HUDEP-2 (cell line): ENCODE data around the gene DAB2IP.

Experiments used
- DNase-seq, 76 experiments: peaks; one replicate each; lab custom pipeline; 2025; ENCODE audit not compliant: unreplicated experiment in 76 of 76; lab: John Stamatoyannopoulos, UW

The DAB2IP gene

DNA sequence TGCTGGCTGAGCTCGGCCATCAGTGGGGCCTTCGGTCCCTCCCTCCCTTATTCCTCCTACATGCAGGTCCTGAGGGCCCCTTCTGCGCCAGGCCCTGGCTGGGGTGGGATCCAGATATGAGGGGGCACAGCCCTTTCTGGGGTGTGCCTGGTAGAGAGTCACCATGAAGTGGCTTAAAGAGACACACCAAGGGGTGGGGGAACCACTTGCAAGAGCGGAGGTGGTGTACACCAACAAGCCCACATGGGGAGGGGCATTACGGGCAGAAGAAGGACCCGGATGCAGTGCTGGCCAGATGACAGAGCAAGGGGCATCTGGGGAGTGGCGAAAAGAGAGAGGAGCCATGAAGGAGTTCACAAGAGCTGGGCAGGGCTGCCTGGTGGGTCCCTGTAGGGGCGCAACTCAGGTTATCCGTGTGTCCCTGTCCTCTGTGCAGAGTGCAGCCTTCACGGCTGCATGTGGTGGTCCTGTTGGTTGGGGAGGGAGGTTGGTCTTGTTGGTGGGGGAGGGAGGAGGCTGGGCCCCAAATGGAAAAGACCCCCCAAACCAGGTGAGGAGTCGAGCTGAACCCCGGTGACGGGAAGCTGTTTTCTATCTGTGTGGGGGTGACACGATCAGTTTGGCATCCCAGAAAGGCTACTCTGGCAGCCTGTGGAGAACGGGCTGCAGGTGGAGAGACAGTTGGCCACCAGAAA is 158.1 kb downstream of the DAB2IP start:
- no peak for DNase-seq

DNA sequence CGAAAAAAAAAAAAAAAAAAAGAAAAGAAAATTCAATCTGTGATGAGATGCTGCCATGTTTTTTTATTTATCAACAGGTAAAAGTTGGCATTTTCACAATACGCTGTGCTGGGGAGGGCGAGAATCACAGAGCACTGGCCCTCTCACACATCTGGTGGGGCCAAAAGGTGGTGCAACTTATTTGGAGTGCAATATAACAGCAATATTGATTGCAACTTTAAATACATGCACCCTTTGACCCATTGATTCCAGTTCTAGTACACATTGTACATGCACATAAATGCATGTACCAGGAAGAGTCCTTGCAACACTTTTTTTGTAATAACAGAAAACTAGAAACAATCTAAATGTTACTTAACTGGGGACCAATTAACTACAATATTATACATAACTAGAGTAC is 159.1 kb downstream of the DAB2IP start:
- DNase-seq, result no peak

DNA sequence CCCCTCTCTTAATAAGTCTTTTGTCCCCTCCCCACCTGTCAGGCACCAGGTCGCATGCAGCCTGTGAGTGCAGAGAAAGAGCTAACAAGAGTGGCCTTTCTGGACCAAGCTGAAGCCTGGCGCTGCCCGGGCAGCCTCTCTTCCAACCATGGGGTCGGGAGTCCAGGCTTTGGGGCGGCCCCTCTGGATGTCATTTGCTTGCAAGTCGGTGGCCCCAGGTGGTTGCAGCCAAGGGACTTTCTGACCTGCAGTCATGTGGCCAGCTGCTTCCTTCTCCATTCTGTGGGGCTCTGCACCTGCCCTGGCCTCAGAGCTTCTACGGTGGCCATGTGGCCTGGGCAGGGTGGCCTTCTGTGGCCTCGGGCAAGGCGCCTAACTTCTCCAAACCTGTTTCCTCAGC is 159.7 kb downstream of the DAB2IP start:
- DNase-seq, result no peak

DNA sequence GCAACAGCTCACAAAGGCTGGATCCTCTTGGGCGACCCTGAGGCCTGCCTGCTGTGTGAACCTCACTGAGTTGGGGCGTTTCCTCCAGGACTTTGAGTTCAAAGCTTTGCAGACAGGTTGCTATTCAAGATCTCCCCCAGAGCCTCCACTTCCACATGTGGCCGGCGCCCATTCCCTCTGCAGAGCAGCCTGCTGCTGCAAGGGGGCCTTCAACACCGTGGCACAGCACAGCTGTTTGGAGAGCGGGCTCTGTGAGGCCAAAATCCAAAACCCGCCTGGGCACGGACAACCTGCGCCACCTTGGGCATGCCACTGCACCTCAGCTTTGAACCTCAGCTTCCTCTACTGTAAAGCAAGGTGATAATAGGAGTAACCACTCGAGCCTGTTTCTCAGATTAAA is 160.3 kb downstream of the DAB2IP start:
- DNase-seq, result no peak

DNA sequence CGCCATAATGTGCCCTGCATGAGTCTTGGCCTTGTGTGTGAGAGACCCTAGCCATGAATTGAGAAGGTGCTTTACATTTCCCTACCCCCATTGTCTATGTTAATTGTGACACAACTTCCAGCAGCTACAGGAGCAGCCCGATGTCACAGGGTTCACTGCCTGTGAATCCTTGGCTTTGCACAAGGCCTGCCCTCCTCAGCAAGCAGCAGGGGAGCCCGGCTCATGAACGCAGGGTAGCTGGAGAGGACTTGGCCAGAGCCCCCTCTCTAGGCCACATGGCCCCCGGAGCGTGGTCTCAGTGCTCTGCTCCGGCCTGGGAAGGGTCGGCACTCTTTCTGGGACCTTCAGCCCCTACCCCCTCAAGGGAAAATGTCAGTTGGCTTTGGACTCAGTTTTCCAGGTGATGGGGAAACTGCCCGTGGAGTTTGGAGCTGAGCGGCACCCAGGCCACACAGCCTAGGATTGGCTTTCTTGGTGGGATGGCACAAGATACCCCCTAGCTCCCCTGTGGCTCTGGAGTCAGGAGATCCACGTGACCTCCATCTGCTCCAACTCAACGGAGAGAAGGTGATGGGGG is 160.8 kb downstream of the DAB2IP start:
- no peak for DNase-seq

DNA sequence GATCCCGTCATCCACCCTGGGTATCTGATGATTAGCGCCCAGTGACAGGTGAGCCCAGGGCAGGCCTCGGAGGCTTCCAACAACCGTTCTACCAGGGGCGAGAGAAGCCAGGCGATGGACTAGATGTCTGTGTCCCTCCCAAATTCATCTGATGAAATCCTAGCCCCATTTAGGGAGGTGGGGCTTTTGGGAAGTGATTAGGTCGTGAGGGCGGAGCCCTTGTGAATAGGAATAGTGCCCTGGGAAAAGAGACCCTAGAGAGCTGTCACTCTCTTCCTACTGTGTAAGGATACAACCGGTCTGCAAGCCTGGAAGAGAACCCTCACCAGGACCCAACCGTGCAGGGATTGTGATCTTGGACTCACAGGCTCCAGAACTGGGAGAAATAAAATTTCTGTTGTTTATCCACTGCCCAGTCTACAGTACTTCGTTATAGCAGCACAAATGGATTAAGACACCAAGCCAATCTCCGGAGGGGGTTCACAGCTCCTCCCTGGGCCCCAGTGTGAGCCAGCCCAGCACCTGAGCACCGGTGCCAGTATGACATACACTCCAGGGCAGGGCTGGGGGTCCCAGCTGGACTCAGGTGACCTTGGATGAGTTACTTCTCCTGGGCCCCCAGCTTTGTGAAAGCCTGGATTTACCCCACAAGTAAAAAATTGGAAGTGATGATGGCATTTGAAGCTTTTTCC is 162.2 kb downstream of the DAB2IP start:
- no peak for DNase-seq

DNA sequence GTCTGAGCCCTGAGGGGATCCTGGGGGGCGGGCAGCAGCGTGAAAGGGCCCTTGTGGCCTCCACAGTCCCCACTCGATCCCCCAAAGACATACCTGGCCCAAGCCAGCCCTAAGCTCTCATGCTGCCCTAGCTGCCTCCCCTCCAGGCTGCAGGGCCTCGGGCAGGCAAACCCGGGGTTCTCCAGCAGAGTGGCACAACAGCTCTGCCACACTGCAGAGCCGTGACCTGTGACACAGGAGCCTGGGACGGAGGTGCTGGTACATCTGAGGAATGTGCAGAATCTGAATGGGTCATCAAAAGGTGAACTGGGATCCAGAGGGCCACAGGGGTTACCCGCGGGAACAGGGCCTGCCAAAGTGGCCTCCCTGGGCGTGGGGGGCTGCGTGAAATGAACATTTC is 163.2 kb downstream of the DAB2IP start:
- DNase-seq, result no peak

DNA sequence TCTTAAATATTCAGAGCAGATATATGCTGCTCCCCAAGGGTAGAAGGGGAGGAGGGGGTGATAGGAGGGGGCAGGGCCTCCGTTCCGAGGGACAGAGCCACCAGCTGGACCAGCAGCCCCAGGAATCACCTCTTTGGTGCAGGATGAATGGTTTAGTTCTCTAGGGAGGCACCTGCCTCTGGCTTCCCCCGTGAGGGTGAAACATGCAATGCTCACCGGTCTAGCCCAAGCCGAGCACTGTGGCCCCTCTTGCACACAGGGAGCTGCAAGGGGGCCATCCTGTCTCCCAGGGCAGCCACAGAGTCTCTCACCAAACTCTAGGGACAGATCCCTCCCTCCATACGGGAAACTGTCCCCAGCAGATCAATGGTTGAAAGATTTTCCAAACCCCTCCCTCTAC is 163.7 kb downstream of the DAB2IP start:
- no peak for DNase-seq

DNA sequence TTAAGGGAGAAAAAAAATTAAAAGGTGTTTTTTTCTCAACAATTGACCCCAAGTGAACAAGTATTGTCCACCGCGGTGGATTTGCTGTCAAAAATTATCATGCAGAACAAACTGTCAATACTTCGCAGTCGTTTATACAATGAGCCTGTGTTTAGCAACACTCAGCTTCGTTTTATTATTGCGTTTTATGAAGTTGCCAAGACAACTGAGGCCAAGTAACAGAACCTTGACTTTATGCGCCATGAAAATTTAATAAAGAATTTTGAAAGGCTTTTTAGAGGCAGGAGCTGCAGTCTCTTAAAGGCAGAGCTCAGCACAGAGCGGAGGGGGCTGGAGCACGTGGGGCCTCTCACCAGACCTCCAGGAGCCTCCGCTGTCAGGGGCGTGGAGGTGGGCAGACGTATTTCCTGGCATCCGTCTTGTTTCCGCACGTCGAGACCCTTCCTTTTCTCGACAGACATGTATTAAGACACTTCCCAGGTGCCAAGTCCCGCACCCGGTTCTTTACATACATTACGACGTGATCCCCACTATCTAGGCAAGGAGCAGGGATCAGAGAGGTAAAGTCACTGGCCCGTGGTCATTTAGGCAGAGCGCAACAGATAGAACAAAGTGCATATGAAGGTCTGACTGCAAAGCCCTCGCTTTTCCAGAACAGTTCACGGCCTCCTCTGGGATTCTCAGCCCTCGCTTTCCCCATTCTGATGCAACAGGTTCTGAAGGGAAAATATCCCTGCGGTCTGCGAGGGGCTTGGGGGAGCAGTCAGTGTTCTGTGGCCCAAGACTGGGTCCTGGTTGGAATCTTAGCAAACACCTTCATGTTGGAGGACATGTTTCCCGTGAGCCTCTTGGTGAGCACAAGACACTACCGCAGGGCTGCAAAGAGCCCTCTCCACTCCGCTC is 164.4 kb downstream of the DAB2IP start:
- no peak for DNase-seq

DNA sequence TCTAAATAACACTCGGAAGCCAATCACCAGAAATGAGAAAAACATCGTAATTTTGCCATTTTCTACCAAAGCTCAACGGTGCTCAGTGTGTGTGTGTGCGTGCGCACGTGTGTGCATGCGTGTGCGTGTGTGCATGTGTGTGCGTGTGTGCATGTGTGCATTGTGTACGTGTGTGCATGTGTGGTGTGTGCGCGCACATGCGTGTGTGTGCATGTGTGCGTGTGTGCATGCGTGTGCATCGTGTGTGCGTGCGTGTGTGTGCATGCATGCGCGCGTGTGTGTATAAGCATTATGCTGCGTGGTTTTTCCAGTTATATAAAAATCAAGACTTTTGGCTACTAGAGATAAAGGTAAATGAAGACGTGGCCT is 165.0 kb downstream of the DAB2IP start:
- DNase-seq, result no peak

DNA sequence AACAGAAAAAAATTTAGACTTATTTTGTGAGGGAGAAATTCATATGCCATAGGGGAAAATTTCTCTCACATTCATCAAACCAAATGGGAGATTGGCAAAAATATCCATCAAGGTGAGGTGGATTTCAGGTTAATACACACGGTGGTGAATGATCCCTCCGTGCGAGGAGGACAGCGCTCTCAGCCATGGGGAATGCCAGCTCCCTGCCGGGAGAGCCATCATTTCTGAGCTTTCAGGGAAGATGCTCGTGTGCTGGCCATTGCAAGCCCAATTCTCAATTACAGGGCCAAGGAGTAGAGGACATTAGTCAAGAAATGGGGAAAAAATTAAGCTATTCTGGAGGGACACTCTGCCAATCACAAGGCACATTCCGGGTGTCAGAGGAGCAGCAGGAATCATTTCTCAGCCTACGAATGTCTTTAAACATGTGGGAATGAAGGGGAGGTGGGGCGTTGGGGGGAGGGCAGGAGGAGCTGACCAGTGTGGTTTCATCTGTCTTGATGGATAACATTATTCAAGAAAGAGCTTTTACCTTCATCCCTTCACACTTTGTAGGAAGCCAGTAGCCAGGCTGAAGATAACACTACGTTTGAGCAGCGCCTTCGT is 165.5 kb downstream of the DAB2IP start:
- DNase-seq, result no peak

DNA sequence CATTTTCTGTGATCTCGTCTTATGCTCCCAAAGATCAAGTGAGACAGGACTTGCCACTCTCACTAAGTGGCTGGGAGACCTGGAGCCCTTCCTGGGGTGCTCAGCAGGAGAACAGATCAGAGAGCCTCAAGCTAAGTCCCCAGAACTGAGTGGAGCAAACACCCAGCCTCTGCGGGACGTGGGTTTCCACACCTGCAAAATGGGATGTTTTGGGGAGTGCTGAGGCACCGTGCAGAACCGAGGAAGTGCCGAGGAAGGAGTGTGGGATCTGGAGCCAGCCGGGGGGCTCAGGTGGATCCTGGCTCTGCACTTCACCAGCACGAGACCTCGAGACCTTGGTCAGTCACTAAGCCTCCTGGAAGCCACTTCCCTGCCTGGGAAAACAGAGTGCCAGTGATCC is 166.0 kb downstream of the DAB2IP start:
- no peak for DNase-seq

DNA sequence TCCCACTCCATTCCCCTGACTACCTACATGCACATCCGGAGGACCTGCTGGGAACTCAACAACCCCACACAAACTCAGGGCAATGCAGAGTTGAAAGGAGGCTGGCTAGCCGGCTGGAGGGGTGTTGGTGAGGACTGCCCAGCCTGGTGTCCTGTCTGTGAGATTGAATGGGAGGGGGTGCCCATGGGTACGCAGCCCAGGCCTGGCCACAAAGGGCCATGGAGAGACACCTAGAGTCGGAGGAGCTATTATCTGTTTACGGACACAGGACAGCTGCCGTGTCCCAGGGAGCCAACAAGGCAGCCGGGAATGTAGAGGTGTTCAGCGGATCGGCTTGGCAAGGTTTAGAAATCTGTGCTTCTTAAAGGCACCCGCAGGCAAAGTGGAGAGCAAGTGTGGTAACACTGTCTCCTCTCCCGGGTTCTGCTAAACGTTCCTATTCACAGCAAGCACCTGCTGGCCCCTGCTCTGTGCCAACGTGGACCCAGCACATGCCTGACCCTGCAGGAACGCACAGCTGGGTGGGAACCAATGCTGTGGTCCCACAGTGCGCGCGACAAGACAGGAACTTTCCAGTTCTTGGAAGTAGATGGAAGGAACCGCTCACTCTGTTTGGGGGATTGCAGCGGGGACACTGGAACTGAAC is 166.7 kb downstream of the DAB2IP start:
- DNase-seq, result no peak

DNA sequence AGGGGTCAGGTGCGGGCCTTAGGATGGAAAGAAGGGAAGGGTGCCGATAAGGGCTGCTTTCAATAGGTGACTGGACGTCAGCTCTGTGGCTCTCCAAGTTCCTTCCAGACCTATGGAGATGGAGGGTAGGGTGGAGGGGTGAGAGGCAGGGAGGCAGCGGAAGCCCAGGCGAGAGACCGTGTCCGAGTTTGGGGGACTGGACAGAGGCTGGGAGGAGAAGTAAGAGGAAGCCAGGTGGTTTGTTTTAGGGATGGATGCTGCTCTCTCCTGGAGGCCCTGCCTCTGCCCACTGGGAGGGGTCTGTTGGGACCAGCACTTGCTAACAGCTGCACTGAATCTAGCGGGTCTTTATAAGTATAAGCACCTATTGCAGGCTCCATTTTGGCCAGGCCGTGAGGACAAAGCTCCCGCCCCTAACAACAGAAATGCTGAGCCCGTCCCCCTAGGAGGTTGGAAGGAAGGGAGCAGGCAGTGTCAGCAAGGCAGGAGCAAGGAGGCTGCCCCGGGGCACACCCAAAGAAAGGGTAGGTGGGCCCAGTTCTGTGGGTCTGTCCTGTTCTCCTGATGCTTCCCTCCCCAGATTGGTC is 167.5 kb downstream of the DAB2IP start:
- DNase-seq, result no peak

DNA sequence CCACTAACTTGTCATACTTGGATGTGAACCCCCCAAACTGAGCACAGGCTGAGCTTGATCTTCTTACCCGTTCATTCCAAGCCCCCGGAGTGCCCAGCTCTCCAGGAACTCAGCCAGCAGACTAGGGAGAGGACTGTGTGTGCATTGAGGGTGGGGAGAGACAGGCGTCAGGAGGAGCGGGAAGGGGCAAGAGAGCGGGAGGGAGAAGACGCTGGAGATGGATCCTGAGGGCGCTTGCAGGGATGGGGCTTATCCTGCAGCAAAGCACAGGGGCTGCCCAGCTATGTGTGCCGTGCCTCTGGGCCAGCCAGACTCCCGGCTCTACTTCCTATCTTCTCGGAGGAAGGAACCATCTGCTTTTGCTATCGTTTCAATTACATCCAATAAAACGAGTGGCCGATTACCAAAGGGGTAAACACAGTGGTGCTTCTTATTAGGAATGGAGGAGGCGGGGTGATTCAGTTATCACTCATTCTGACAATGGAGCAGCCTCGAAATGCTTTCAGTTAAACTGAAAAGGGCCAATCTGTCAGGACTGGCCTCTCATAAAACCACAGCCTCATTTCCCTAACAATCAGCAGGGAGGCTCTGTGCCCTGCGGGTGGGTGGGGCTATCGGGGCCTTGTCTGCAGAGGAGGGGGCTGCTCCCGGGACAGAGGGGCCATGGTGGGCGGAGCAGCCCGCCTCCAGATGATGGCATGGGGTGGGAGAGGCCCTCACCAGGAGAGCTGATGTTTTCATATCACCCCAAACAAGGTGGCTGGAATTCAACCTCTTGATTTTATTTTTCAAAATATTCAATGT is 168.2 kb downstream of the DAB2IP start:
- DNase-seq, result peak in 52 of 76 experiments; percentile 7 to 76 (median 34)

DNA sequence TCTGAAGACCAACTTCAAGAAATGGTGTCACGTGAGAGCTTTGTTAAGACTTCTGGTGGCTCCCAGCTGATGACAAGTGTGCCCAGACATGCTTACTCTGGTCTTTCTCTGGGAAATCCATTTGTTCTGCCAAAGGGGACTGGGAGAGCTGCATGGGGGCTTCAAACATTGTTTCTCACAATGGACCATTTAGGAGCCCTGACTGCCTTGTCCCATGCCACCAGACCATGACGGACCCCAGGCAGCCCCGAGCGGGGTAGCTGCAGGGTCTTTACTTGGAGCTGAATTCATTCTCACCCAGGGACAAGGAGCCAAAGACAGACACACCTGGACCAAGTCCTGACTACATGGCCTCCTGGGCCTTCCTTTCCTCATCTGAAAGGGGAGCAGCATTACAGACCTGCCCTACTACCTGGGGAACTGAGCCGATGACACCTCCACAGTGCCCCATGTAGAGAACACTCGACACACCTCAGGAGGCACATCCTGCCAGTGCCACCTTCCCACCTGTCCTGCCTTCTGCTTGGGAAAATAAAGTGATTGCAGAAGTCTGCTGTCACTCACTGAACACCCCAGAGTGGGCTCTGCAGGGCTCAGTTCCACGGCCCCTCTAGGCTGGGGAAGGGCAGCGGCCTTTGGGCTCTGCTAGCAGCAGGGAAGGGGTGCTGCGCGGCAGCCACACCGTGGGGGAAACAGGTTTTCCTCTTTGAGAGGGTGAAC is 169.0 kb downstream of the DAB2IP start:
- no peak for DNase-seq

DNA sequence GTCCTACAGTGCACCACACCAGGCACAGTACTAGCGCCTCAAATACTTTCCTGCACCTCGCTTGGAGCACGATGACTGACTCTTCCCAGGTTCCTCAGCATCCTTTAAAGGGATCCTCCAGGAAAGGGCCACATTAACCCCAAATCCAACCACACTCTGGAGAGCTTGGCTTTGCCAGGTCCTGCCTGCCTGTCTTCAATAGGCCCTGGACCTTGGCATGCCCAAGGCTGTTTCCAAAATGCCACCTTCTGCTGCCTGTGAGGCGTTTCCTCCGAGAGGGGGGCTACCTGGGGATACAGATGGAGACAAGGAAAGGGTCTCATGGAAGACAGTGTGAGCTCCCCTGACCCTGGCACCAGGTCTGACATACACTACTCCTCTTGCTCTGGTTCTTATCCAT is 169.9 kb downstream of the DAB2IP start:
- DNase-seq, result peak in 1 of 76 experiments; percentile 13
